ENCODE results near the gene PAIP2. TPM values are rescaled to one million over a fixed set of nuclear protein-coding genes. Genes with fewer than 3 reads are reported as not detected.

The PAIP2 gene
- total and polyA plus RNA-seq, 2 experiments from 2014 or later: 65.3 to 77.5 TPM

GRCh38 chr5:139413963-139414362 is 72.3 kb downstream of the PAIP2 start:
- Histone ChIP-seq H3K27ac (no peak overlapping the region), H3K27me3 (no peaks in the 10 kb centered on the region), H4K20me1 (ENCODE audit: insufficient read depth, poor library complexity, severe bottlenecking) (no peaks in the 10 kb centered on the region), H3K4me3 (no peak overlapping the region), H3K79me2 (no peaks in the 10 kb centered on the region), H3K9me2 (replicated peaks; ENCODE audit: insufficient read depth) (no peaks in the 10 kb centered on the region), H3K4me2 (no peak overlapping the region), H3K36me3 (replicated peaks; ENCODE audit: insufficient read depth, low read depth) (no peaks in the 10 kb centered on the region), H2AFZ (no peak overlapping the region), H3K4me1 (ENCODE audit: insufficient read depth) (peaks cover 15% of the 10 kb centered on the region), H3K9me3 (ENCODE audit: low read depth) (no peaks in the 10 kb centered on the region)
- TF ChIP-seq EZH2 (IDR thresholded peaks at IDR 0.05; ENCODE audit: borderline replicate concordance) (no peak), EZH2phosphoT487 (IDR thresholded peaks at IDR 0.05; ENCODE audit: low read depth, severe bottlenecking, unreplicated experiment) (no peak), CTCF (IDR thresholded peaks at IDR 0.05; ENCODE audit: poor library complexity) (no peak)
- DNase-seq (ENCODE audit: low spot score): no peak
- WGBS (ENCODE audit: low lambda C conversion rate, missing lambda C conversion rate): 97% methylated on average over 6 of the region's 6 CpGs

GRCh38 chr5:139414581-139415130 is 73.0 kb downstream of the PAIP2 start:
- TF ChIP-seq CTCF (IDR thresholded peaks at IDR 0.05; ENCODE audit: poor library complexity) (no peak), EZH2 (IDR thresholded peaks at IDR 0.05; ENCODE audit: borderline replicate concordance) (no peak), EZH2phosphoT487 (IDR thresholded peaks at IDR 0.05; ENCODE audit: low read depth, severe bottlenecking, unreplicated experiment) (no peak)
- no peak for DNase-seq (ENCODE audit: low spot score)
- Histone ChIP-seq H3K4me2 (no peak overlapping the region), H2AFZ (no peak overlapping the region), H3K27ac (no peak overlapping the region), H3K27me3 (no peaks in the 10 kb centered on the region), H3K36me3 (replicated peaks; ENCODE audit: insufficient read depth, low read depth) (no peaks in the 10 kb centered on the region), H3K9me3 (ENCODE audit: low read depth) (no peaks in the 10 kb centered on the region), H3K79me2 (no peaks in the 10 kb centered on the region), H3K4me3 (no peak overlapping the region), H3K4me1 (ENCODE audit: insufficient read depth) (peaks cover 21% of the 10 kb centered on the region), H4K20me1 (ENCODE audit: insufficient read depth, poor library complexity, severe bottlenecking) (no peaks in the 10 kb centered on the region), H3K9me2 (replicated peaks; ENCODE audit: insufficient read depth) (no peaks in the 10 kb centered on the region)
- 93% methylated on average over 9 of the region's 9 CpGs for WGBS (ENCODE audit: low lambda C conversion rate, missing lambda C conversion rate)

GRCh38 chr5:139415221-139415861 is 73.7 kb downstream of the PAIP2 start:
- H3K9me2 ChIP-seq (replicated peaks; ENCODE audit: insufficient read depth): no peaks in the 10 kb centered on the region
- H3K4me1 ChIP-seq (ENCODE audit: insufficient read depth): peaks cover 21% of the 10 kb centered on the region
- H3K9me3 ChIP-seq (ENCODE audit: low read depth): no peaks in the 10 kb centered on the region
- no peaks in the 10 kb centered on the region for H3K27me3 ChIP-seq
- no peak overlapping the region for H2AFZ ChIP-seq
- no peaks in the 10 kb centered on the region for H4K20me1 ChIP-seq (ENCODE audit: insufficient read depth, poor library complexity, severe bottlenecking)
- DNase-seq (ENCODE audit: low spot score): no peak
- 91% methylated on average over 8 of the region's 8 CpGs for WGBS (ENCODE audit: low lambda C conversion rate, missing lambda C conversion rate)
- no peaks in the 10 kb centered on the region for H3K79me2 ChIP-seq
- TF ChIP-seq EZH2phosphoT487 (IDR thresholded peaks at IDR 0.05; ENCODE audit: low read depth, severe bottlenecking, unreplicated experiment) (no peak), CTCF (IDR thresholded peaks at IDR 0.05; ENCODE audit: poor library complexity) (no peak), EZH2 (IDR thresholded peaks at IDR 0.05; ENCODE audit: borderline replicate concordance) (no peak)
- H3K4me2 ChIP-seq: no peak overlapping the region
- H3K36me3 ChIP-seq (replicated peaks; ENCODE audit: insufficient read depth, low read depth): no peaks in the 10 kb centered on the region
- H3K27ac ChIP-seq: no peak overlapping the region
- H3K4me3 ChIP-seq: no peak overlapping the region
